Measurements from ENCODE around the gene TMEM167A.

DNA sequence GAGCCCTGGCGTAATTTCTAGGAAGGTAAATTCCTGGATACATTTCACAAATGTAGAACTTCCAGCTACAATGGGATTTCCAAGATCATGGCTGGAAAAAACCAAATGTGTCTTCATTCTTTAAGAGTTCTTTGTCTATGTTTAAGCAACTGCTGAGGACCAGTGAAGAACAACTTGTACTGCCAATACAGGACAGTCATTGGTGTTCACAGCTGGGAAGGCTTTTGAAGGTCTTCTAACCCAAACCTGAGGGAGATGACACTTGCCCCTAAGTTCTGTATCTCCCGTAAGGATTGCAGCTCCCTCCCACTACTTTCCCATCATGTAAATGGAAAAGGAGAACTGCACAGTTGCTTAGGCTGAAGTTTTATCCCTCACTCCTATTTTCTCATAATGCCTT, 28.4 kb downstream of the TMEM167A start:
- TF ChIP-seq, protein P1, sequence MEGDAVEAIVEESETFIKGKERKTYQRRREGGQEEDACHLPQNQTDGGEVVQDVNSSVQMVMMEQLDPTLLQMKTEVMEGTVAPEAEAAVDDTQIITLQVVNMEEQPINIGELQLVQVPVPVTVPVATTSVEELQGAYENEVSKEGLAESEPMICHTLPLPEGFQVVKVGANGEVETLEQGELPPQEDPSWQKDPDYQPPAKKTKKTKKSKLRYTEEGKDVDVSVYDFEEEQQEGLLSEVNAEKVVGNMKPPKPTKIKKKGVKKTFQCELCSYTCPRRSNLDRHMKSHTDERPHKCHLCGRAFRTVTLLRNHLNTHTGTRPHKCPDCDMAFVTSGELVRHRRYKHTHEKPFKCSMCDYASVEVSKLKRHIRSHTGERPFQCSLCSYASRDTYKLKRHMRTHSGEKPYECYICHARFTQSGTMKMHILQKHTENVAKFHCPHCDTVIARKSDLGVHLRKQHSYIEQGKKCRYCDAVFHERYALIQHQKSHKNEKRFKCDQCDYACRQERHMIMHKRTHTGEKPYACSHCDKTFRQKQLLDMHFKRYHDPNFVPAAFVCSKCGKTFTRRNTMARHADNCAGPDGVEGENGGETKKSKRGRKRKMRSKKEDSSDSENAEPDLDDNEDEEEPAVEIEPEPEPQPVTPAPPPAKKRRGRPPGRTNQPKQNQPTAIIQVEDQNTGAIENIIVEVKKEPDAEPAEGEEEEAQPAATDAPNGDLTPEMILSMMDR (IDR thresholded peaks at IDR 0.05; ENCODE audit: insufficient read depth, low read length): no peak
- TF ChIP-seq GABPA (IDR thresholded peaks at IDR 0.05; ENCODE audit: low read depth) (no peak), POLR2AphosphoS5 (IDR thresholded peaks at IDR 0.05; ENCODE audit: low read depth) (no peak)
- TF ChIP-seq, protein P2, sequence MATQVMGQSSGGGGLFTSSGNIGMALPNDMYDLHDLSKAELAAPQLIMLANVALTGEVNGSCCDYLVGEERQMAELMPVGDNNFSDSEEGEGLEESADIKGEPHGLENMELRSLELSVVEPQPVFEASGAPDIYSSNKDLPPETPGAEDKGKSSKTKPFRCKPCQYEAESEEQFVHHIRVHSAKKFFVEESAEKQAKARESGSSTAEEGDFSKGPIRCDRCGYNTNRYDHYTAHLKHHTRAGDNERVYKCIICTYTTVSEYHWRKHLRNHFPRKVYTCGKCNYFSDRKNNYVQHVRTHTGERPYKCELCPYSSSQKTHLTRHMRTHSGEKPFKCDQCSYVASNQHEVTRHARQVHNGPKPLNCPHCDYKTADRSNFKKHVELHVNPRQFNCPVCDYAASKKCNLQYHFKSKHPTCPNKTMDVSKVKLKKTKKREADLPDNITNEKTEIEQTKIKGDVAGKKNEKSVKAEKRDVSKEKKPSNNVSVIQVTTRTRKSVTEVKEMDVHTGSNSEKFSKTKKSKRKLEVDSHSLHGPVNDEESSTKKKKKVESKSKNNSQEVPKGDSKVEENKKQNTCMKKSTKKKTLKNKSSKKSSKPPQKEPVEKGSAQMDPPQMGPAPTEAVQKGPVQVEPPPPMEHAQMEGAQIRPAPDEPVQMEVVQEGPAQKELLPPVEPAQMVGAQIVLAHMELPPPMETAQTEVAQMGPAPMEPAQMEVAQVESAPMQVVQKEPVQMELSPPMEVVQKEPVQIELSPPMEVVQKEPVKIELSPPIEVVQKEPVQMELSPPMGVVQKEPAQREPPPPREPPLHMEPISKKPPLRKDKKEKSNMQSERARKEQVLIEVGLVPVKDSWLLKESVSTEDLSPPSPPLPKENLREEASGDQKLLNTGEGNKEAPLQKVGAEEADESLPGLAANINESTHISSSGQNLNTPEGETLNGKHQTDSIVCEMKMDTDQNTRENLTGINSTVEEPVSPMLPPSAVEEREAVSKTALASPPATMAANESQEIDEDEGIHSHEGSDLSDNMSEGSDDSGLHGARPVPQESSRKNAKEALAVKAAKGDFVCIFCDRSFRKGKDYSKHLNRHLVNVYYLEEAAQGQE (IDR thresholded peaks at IDR 0.05; ENCODE audit: insufficient replicate concordance, low read depth): no peak
